GDM1 (cell line): ENCODE results near the gene SERPING1.
"Not testable (repeated sequence)": the region's sequence is repeated elsewhere in the genome, so short reads cannot be mapped to it uniquely, and the experiment has no call there.

ENCODE experiments used
- DNase-seq: peaks from one replicate; lab custom pipeline; 2025; lab: John Stamatoyannopoulos, UW

The SERPING1 gene

DNA sequence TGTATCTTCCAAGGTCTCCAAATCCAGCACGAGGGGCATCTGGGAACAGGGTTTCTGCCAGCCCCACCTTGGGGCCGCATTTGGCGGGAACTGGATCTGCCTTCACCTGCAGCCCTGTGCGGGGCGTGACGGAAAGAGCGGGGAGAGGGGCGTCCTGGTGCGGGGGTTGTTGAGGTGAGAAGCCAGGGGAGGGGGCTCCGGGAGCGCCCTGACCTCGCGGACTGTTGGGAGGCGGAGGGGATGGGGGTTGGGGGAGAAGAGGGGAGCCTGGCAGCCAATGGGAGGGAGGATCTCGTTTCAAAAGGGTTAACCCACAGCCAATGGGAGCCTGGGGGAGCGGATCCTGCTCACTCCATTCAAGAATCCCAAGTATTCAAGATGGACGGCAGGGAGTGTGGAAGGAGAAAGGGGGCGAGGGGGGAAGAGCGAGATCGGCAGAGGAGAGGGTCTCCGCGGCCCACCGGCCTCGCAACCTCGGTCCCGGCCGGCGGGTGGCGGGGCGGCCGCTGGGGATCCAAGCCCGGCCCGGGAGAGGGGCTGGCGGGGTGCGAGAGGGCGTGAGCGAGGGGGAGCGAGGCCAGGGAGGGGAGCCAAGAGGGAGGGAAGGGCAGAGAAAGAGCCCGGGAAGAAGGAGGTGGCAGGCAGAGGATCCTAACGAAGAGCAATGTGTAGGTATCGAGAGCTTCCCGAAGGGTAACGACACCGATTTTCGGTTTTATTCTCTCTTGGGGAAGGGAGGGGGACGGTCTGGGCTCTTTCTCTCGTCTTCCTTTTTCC is 40.7 kb downstream of the SERPING1 start:
- peak; percentile 75 for DNase-seq

GRCh38 chr11:57638811-57639320 is 41.4 kb downstream of the SERPING1 start:
- no peak for DNase-seq

DNA sequence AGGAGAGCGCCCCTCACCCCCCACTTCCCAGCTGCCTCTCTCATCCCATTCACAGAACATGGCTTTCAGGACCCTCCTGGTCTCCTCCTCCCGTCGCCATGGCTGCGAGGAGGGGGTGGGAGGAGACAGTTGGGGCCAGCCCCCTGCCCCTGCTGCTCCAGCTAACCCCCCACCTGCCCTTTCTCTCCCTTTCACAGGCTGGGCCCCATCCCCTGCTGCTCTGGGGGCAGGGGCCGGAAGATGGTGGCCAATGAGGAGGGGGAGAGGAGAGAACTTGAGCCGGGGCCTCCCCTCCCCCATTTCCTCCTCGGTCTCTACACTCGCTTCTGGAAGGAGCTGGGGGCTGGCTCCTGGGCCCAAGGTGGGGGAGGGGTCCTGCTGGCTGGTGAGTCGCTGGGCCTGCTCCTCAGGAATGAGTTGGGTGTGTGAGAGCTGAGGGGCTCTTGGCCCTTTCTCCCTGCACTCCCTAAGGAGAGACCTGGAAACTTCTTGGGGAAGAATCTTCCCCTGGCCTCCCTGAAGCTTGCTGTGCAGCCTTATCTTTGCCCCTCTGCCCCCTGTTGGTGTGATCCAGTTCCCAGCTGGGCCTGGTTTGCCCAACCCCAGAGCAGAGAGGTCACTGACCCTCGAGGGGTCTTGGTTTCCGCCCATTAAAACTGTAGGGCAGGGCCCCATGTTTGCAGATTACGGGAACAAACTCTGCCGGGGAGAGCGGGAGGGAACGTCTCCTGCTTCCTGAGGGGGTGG is 42.0 kb downstream of the SERPING1 start:
- peak; percentile 99 for DNase-seq

DNA sequence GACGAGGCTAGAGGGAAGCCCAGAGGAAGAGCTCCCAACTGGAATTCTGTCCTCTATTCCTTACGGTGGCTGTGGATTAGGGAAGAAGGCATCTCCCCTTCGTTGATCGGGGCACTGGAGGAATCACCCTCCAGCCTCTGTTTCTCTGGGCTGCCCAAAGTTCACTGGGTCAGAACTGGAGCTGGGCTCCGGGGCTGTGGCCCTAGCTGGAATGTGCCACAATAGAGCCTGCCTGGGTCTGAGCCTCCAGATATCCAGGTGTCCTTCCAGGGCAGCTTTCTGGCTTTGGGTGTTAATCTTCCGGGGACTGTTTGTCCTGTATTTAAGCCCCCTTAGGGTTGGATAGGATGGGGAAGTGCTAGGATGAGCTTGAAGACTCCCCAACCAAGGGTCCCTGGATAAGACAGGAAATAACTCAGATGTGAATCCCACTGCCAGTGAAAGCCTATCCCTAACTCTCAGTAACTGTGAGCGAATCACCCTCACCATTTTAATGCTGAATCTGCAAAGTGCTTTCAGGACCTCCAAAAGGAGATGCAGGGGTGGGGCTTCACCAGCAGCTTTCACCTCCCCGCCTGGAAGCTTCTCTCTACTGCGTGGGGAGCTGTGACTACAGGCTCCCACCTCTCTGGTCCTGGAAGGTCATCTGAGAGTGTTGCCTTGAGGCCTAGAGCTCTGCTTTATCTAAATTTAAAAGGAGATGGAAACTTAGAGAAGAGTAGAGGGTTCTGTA is 42.7 kb downstream of the SERPING1 start:
- no peak for DNase-seq

DNA sequence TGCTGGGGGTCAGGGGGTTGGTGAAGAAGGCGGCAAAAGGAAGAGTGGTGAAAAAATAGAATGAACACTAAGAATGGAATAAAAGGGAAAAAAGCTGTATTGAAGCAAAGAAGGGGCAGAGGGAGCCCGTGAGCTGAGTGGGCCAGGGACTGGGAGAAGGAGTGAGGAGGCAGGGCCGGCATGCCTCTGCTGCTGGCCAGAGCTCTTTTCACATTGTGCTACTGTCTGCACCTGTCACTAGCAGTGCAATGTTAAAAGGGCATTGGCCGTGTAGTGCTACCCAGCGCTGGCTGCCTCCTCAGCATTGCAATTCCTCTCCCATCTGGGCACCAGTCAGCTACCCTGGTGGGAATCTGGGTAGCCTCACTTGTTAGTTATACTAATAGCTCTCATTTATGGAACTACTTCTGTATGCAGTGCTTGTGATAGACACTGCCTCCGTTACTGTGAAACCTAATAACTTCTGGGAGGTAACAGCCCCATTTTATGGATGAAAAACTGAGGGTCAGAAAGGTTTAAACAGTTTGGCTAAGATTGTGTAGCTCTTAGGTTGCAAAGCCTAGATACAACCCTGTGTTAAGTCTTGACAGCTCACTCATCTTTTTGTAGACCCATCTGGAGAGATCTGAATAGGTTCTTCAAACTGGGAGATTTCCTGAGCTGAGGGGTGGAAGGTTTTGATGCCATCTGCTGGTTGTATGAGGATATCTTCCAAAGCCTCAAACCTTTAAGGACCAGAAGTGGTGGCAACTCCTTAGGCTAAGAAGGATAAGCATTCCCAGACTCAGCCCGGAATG is 43.7 kb downstream of the SERPING1 start:
- DNase-seq: peak; percentile 63

DNA sequence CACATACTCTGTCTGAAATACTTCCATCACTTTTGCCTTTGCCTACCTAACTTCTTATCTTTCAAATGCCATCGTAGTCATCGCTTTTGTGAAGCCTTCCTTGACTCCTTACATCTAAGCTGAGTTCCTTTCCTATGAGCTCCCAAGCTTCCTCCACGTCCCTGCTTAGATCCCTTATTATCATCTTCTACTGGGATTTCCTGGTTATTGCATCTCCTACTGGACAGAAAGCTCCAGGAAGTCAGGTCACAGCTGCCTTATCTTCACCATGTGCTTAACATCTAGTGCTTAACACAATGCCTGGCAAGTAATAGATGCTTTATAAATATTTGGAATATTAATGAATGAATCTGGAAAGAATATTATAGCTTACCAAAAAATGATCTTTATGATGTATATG is 46.3 kb downstream of the SERPING1 start:
- no peak for DNase-seq

DNA sequence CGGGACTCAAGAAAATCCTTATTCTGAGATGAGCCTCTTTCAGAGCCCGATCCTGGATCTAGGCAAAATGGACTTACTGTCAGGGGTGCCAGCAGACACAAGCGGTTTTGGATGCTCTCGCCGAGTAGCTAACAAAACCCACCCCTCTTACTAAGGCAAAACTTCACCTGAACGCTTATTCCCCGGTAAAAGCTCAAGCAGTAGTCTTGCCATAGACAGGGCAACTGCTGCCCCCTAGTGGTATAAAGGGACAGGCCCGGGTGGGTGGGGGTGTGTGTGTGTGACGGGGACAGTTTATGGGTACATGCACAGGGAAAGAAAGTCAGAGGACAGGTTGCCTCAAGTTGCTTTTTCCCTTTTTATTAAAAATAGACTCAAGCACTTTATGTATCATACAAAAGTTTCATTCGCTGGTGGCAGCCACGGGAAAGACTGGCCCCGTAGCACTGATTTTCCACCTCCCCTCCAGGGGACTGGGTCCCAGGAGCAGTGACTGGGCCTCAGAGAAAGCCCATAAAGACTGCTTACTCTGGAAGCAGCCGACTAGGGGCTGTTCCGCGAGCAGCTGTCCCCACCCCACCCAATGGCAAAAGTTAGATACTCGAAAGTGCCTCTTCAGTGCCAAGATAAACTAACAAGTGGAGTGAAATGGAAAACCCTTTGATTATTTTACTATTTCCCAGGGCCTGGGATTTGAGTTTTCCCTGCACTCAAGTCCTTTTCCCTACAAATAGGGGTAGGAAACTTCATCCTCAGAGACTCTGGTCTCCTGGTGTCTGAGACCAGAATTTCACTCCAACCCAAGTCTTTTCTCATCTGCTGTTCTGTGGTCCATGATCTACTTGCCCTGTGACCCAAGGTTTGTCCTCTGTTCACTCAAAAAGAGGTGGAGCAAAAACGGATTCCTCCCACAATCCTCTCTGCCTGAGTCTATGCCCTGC is 47.5 kb downstream of the SERPING1 start:
- peak; percentile 70 for DNase-seq

DNA sequence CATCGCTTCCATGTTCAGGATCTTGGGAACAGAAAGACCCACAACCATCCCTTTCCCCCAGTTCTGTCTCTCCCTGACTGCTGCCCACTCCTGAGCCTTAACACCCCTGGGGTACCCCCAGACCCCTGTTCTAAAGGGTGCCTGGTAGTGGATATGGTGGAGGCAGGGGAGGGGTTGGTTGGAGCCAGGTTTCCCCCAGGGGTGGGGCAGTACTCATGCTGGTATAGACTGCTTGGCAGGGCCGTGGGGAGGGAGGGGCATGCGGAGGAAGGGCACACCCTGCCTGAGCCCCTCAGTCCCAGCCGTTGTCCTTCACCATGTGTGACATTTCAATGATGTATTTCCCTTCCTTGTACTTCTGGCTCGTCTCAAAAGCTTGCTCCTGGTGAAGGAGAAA is 48.2 kb downstream of the SERPING1 start:
- DNase-seq: no peak

- no peak for DNase-seq
These were observed 48.8 kb downstream of the SERPING1 start for GRCh38 chr11:57646194-57646798.

- no peak for DNase-seq
These were observed 49.4 kb downstream of the SERPING1 start for GRCh38 chr11:57646799-57647303.

DNA sequence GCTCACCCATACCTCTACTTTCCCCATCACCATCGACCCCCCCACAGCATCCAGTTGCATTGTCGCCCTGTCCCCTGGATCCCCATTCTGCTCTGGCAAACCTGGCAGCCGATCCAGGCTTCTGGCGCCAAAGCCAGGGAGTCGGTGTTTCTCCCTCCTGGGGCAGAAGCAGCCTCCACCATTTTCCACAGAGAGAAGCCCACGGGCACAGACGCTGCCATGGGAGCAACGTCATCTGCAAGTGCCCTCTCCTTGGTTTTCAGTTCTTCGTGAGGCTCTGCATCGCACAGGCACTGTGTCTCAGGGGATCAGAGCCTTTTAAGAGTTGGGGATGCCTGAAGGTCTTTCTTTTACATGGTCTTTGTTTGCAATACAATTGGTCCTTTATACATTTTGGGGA is 49.9 kb downstream of the SERPING1 start:
- DNase-seq: no peak

DNA sequence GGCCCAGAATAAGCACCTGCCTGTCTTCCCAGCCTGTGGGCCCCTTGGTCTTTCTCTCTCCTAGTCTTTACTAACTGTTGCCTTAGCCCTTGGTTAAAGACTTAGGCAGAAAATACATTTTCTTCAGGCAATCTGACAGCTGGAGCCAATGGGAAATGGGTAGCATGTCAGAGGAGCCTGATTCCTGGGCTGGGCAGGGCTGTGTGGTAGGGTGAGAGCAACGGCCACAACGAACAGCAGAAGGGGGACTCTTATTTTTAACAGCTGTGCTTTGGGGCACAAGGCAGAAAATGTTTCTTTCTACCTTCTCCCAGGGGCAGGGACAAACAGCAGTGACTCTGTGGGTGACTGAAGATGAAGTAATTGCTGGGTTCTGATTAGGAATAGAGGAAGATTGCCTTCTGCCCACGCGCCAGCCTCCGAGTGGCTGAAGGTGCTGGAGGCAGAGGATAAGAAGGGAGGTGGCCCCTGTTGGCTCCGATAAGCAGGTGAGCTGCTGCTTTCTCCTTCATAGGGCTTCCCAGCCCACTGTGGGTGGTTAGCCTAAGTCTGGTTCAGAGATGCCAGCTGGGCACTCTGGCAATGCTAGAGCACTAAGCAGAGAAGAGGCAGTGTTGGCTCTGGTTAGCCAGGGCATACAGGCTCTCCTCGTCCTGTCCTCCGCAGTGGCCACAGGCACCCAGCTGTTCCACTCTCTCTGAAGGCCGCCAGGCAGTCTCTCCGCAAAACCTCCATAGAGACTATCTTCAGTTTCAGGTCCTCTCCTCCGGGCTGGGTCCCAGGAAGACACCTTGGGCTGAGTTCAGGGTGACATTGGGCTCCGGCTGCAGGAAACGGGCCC is 50.7 kb downstream of the SERPING1 start:
- no peak for DNase-seq

- no peak for DNase-seq
These were observed 51.6 kb downstream of the SERPING1 start for GRCh38 chr11:57648801-57649735.

GRCh38 chr11:57649826-57650738 is 52.6 kb downstream of the SERPING1 start, which contains the start of gene YPEL4:
Gene YPEL4 (minus strand): TSS chr11:57649912. CDS start chr11:57647107, 2,805 bp downstream.
- peak; percentile 58 for DNase-seq

GRCh38 chr11:57650739-57651090 is 53.2 kb downstream of the SERPING1 start:
- no peak for DNase-seq

DNA sequence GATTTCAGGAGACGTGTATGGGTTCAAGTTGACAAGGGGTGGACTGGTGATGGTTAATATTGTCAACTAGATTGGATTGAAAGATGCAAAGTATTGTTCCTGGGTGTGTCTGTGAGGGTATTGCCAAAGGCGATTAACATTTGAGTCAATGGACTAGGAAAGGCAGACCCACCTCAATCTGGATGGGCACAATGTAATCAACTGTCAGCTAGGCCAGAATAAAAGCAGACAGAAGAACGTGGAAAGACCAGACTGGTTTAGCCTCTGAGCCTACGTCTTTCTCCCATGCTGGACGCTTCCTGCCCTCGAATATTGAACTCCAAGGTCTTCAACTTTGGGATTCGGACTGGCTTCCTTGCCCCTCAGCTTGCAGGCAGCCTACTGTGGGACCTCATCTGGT is 53.9 kb downstream of the SERPING1 start:
- DNase-seq: no peak

GRCh38 chr11:57652230-57652629 is 54.7 kb downstream of the SERPING1 start:
- DNase-seq: not testable (repeated sequence)
